ENCODE measurements around the gene FBXO10. TPM values are rescaled to one million over a fixed set of nuclear protein-coding genes. Genes with fewer than 3 reads are reported as not detected.
"Not testable (repeated sequence)": the region's sequence is repeated elsewhere in the genome, so short reads cannot be mapped to it uniquely, and the experiment has no call there.

FBXO10 gene
- total RNA-seq, 1 donor, result 2.3 TPM

GRCh38 chr9:37514999-37515398 is 61.2 kb downstream of the FBXO10 start:
- no peaks in the 10 kb centered on the region for H3K4me1 ChIP-seq (ENCODE audit: insufficient read depth, low read length)
- H3K9me3 ChIP-seq (ENCODE audit: low read depth, low read length), result no peaks in the 10 kb centered on the region
- no peaks in the 10 kb centered on the region for H3K27me3 ChIP-seq (ENCODE audit: insufficient read depth, low read length)
- H3K4me3 ChIP-seq (ENCODE audit: low read length), result no peak overlapping the region

- not testable (repeated sequence) for H3K4me3 ChIP-seq (ENCODE audit: low read length); H3K9me3 ChIP-seq (ENCODE audit: low read depth, low read length); H3K27me3 ChIP-seq (ENCODE audit: insufficient read depth, low read length); H3K4me1 ChIP-seq (ENCODE audit: insufficient read depth, low read length)
Observed at GRCh38 chr9:37514415-37514814, 61.8 kb downstream of the FBXO10 start.

- Histone ChIP-seq H3K27me3 (ENCODE audit: insufficient read depth, low read length) (no peaks in the 10 kb centered on the region), H3K4me3 (ENCODE audit: low read length) (no peak overlapping the region), H3K4me1 (ENCODE audit: insufficient read depth, low read length) (no peaks in the 10 kb centered on the region), H3K9me3 (ENCODE audit: low read depth, low read length) (no peaks in the 10 kb centered on the region)
Observed at GRCh38 chr9:37512437-37512836, 63.7 kb downstream of the FBXO10 start.

GRCh38 chr9:37511016-37512010 is 64.9 kb downstream of the FBXO10 start:
- H3K27me3 ChIP-seq (ENCODE audit: insufficient read depth, low read length), result no peaks in the 10 kb centered on the region
- no peaks in the 10 kb centered on the region for H3K4me1 ChIP-seq (ENCODE audit: insufficient read depth, low read length)
- H3K4me3 ChIP-seq (ENCODE audit: low read length), result no peak overlapping the region
- H3K9me3 ChIP-seq (ENCODE audit: low read depth, low read length), result no peaks in the 10 kb centered on the region

- not testable (repeated sequence) for H3K4me1 ChIP-seq (ENCODE audit: insufficient read depth, low read length); H3K27me3 ChIP-seq (ENCODE audit: insufficient read depth, low read length); H3K9me3 ChIP-seq (ENCODE audit: low read depth, low read length); H3K4me3 ChIP-seq (ENCODE audit: low read length)
Observed at GRCh38 chr9:37510053-37510452, 66.1 kb downstream of the FBXO10 start.

- no peaks in the 10 kb centered on the region for H3K9me3 ChIP-seq (ENCODE audit: low read depth, low read length)
- no peaks in the 10 kb centered on the region for H3K27me3 ChIP-seq (ENCODE audit: insufficient read depth, low read length)
- no peaks in the 10 kb centered on the region for H3K4me1 ChIP-seq (ENCODE audit: insufficient read depth, low read length)
- H3K4me3 ChIP-seq (ENCODE audit: low read length), result no peak overlapping the region
Observed at GRCh38 chr9:37509536-37509935, 66.6 kb downstream of the FBXO10 start.

- H3K27me3 ChIP-seq (ENCODE audit: insufficient read depth, low read length), result no peaks in the 10 kb centered on the region
- H3K4me3 ChIP-seq (ENCODE audit: low read length), result no peak overlapping the region
- peaks cover under 1% of the 10 kb centered on the region for H3K4me1 ChIP-seq (ENCODE audit: insufficient read depth, low read length)
- H3K9me3 ChIP-seq (ENCODE audit: low read depth, low read length), result no peaks in the 10 kb centered on the region
Observed at GRCh38 chr9:37508834-37509206, 67.4 kb downstream of the FBXO10 start.

- H3K27me3 ChIP-seq (ENCODE audit: insufficient read depth, low read length), result no peaks in the 10 kb centered on the region
- H3K9me3 ChIP-seq (ENCODE audit: low read depth, low read length), result no peaks in the 10 kb centered on the region
- peaks cover 6% of the 10 kb centered on the region for H3K4me1 ChIP-seq (ENCODE audit: insufficient read depth, low read length)
- H3K4me3 ChIP-seq (ENCODE audit: low read length), result no peak overlapping the region
Observed at GRCh38 chr9:37508135-37508833, 67.9 kb downstream of the FBXO10 start.

GRCh38 chr9:37507566-37508134 is 68.5 kb downstream of the FBXO10 start:
- no peaks in the 10 kb centered on the region for H3K27me3 ChIP-seq (ENCODE audit: insufficient read depth, low read length)
- no peak overlapping the region for H3K4me3 ChIP-seq (ENCODE audit: low read length)
- peaks cover 7% of the 10 kb centered on the region for H3K4me1 ChIP-seq (ENCODE audit: insufficient read depth, low read length)
- no peaks in the 10 kb centered on the region for H3K9me3 ChIP-seq (ENCODE audit: low read depth, low read length)

GRCh38 chr9:37504605-37505004 is 71.6 kb downstream of the FBXO10 start:
- Histone ChIP-seq H3K4me3 (ENCODE audit: low read length) (no peak overlapping the region), H3K4me1 (ENCODE audit: insufficient read depth, low read length) (peaks cover 7% of the 10 kb centered on the region), H3K27me3 (ENCODE audit: insufficient read depth, low read length) (no peaks in the 10 kb centered on the region), H3K9me3 (ENCODE audit: low read depth, low read length) (no peaks in the 10 kb centered on the region)

- H3K4me3 ChIP-seq (ENCODE audit: low read length), result no peak overlapping the region
- H3K27me3 ChIP-seq (ENCODE audit: insufficient read depth, low read length), result no peaks in the 10 kb centered on the region
- peaks cover 7% of the 10 kb centered on the region for H3K4me1 ChIP-seq (ENCODE audit: insufficient read depth, low read length)
- H3K9me3 ChIP-seq (ENCODE audit: low read depth, low read length), result no peaks in the 10 kb centered on the region
Observed at GRCh38 chr9:37503736-37504135, 72.4 kb downstream of the FBXO10 start.

GRCh38 chr9:37501957-37502596 is 74.1 kb downstream of the FBXO10 start:
- Histone ChIP-seq H3K4me3 (ENCODE audit: low read length) (no peak overlapping the region), H3K27me3 (ENCODE audit: insufficient read depth, low read length) (no peaks in the 10 kb centered on the region), H3K9me3 (ENCODE audit: low read depth, low read length) (no peaks in the 10 kb centered on the region), H3K4me1 (ENCODE audit: insufficient read depth, low read length) (peaks cover 7% of the 10 kb centered on the region)

- Histone ChIP-seq H3K4me1 (ENCODE audit: insufficient read depth, low read length) (peaks cover 7% of the 10 kb centered on the region), H3K27me3 (ENCODE audit: insufficient read depth, low read length) (no peaks in the 10 kb centered on the region), H3K4me3 (ENCODE audit: low read length) (no peak overlapping the region), H3K9me3 (ENCODE audit: low read depth, low read length) (no peaks in the 10 kb centered on the region)
Observed at GRCh38 chr9:37499297-37499696, 76.9 kb downstream of the FBXO10 start.

- Histone ChIP-seq H3K4me3 (ENCODE audit: low read length) (no peak overlapping the region), H3K27me3 (ENCODE audit: insufficient read depth, low read length) (no peaks in the 10 kb centered on the region), H3K9me3 (ENCODE audit: low read depth, low read length) (no peaks in the 10 kb centered on the region), H3K4me1 (ENCODE audit: insufficient read depth, low read length) (peaks cover 3% of the 10 kb centered on the region)
Observed at GRCh38 chr9:37498457-37498856, 77.7 kb downstream of the FBXO10 start.

GRCh38 chr9:37497320-37497719 is 78.9 kb downstream of the FBXO10 start:
- H3K4me3 ChIP-seq (ENCODE audit: low read length), result no peak overlapping the region
- H3K27me3 ChIP-seq (ENCODE audit: insufficient read depth, low read length), result no peaks in the 10 kb centered on the region
- no peaks in the 10 kb centered on the region for H3K4me1 ChIP-seq (ENCODE audit: insufficient read depth, low read length)
- no peaks in the 10 kb centered on the region for H3K9me3 ChIP-seq (ENCODE audit: low read depth, low read length)
